ENCODE results near the gene CYB561. TPM values are rescaled to one million over a fixed set of nuclear protein-coding genes. Genes with fewer than 3 reads are reported as not detected.

CYB561 gene
- total RNA-seq, 2 donors from 2014 or later = 24.4 to 27.5 TPM

DNA sequence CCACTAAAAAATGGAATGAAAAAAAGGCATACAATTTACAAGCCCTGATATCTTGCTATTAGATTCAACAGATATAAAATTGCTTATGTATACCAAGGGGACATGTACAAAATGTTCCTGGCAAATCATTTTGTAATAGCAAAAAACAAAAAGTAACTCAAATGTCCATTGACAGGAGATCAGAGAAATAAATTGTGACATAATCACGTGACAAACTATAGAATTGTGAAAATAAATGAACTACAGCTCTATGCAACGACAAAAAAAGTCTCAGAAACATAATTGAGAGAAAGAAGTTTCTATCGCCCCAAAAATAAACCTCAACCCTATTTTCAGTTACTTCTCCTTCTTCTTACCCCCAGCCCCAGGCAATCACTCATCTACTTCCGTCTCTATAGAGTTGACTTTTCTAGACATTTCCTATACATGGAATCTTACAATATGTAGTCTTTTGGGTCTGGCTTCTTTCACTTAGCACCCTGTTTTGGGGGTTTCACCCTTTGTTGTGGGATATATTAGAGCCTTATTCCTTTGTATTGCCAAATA lies 18.7 kb upstream of the CYB561 start:
- H3K4me3 ChIP-seq (ENCODE audit: low read length) = no peak overlapping the region
- WGBS, 2 experiments (ENCODE audit: insufficient coverage in 1 of 2, insufficient read length in 1 of 2) = 86 to 93% methylated on average over 2 to 4 of the region's 4 CpGs
- Mint-ChIP-seq H3K36me3 (ENCODE audit: low read depth) (no peaks in the 10 kb centered on the region), H3K9me3 (no peaks in the 10 kb centered on the region), H3K4me1 (peaks cover 10% of the 10 kb centered on the region), H3K4me3 (no peak overlapping the region), H3K27me3 (ENCODE audit: insufficient read depth) (no peaks in the 10 kb centered on the region), H3K27ac (no peak overlapping the region)
- H3K27ac ChIP-seq (ENCODE audit: low read depth, low read length) = no peak overlapping the region
- H3K36me3 ChIP-seq (ENCODE audit: control insufficient read depth, insufficient read depth, low read length) = no peaks in the 10 kb centered on the region
- no peaks in the 10 kb centered on the region for H3K27me3 ChIP-seq (ENCODE audit: control insufficient read depth, insufficient read depth, low read length, poor library complexity, severe bottlenecking)
- H3K4me1 ChIP-seq (ENCODE audit: control insufficient read depth, insufficient read depth, low read length) = no peaks in the 10 kb centered on the region
- H3K9ac ChIP-seq (ENCODE audit: extremely low read depth, low read length, poor library complexity, severe bottlenecking) = no peak overlapping the region
- DNase-seq = no peak
- H3K9me3 ChIP-seq (ENCODE audit: control insufficient read depth, low read length) = no peaks in the 10 kb centered on the region
- TF ChIP-seq, protein P1, sequence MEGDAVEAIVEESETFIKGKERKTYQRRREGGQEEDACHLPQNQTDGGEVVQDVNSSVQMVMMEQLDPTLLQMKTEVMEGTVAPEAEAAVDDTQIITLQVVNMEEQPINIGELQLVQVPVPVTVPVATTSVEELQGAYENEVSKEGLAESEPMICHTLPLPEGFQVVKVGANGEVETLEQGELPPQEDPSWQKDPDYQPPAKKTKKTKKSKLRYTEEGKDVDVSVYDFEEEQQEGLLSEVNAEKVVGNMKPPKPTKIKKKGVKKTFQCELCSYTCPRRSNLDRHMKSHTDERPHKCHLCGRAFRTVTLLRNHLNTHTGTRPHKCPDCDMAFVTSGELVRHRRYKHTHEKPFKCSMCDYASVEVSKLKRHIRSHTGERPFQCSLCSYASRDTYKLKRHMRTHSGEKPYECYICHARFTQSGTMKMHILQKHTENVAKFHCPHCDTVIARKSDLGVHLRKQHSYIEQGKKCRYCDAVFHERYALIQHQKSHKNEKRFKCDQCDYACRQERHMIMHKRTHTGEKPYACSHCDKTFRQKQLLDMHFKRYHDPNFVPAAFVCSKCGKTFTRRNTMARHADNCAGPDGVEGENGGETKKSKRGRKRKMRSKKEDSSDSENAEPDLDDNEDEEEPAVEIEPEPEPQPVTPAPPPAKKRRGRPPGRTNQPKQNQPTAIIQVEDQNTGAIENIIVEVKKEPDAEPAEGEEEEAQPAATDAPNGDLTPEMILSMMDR (conservative IDR thresholded peaks at IDR 0.05) = no peak

- H3K4me3 Mint-ChIP-seq = no peak overlapping the region
- WGBS, 2 experiments (ENCODE audit: insufficient coverage in 1 of 2, insufficient read length in 1 of 2) = 10 to 39% methylated on average over 2 to 3 of the region's 3 CpGs
- H3K4me1 Mint-ChIP-seq = peaks cover 10% of the 10 kb centered on the region
- no peaks in the 10 kb centered on the region for H3K9me3 Mint-ChIP-seq
- no peak overlapping the region for H3K27ac Mint-ChIP-seq
- Histone ChIP-seq H3K27me3 (ENCODE audit: control insufficient read depth, insufficient read depth, low read length, poor library complexity, severe bottlenecking) (no peaks in the 10 kb centered on the region), H3K27ac (ENCODE audit: low read depth, low read length) (no peak overlapping the region), H3K4me1 (ENCODE audit: control insufficient read depth, insufficient read depth, low read length) (no peaks in the 10 kb centered on the region), H3K4me3 (ENCODE audit: low read length) (no peak overlapping the region), H3K36me3 (ENCODE audit: control insufficient read depth, insufficient read depth, low read length) (no peaks in the 10 kb centered on the region), H3K9me3 (ENCODE audit: control insufficient read depth, low read length) (no peaks in the 10 kb centered on the region), H3K9ac (ENCODE audit: extremely low read depth, low read length, poor library complexity, severe bottlenecking) (no peak overlapping the region)
- no peak for DNase-seq
- H3K36me3 Mint-ChIP-seq (ENCODE audit: low read depth) = no peaks in the 10 kb centered on the region
- H3K27me3 Mint-ChIP-seq (ENCODE audit: insufficient read depth) = no peaks in the 10 kb centered on the region
- TF ChIP-seq, protein P1 (conservative IDR thresholded peaks at IDR 0.05) = no peak
These were observed 17.7 kb upstream of the CYB561 start for GRCh38 chr17:63463771-63464170.

- H3K36me3 ChIP-seq (ENCODE audit: control insufficient read depth, insufficient read depth, low read length) = no peaks in the 10 kb centered on the region
- 69 to 76% methylated on average over 7 to 9 of the region's 9 CpGs for whole genome bisulfite sequencing, 2 experiments (ENCODE audit: insufficient coverage in 1 of 2, insufficient read length in 1 of 2)
- H3K27ac Mint-ChIP-seq = peak overlapping the region; percentile 6
- H3K9me3 Mint-ChIP-seq = peaks cover 12% of the 10 kb centered on the region
- H3K4me3 ChIP-seq (ENCODE audit: low read length) = no peak overlapping the region
- H3K4me3 Mint-ChIP-seq = no peak overlapping the region
- no peaks in the 10 kb centered on the region for H3K9me3 ChIP-seq (ENCODE audit: control insufficient read depth, low read length)
- H3K4me1 Mint-ChIP-seq = peaks cover 10% of the 10 kb centered on the region
- TF ChIP-seq, protein P1 (conservative IDR thresholded peaks at IDR 0.05) = no peak
- H3K4me1 ChIP-seq (ENCODE audit: control insufficient read depth, insufficient read depth, low read length) = no peaks in the 10 kb centered on the region
- H3K9ac ChIP-seq (ENCODE audit: extremely low read depth, low read length, poor library complexity, severe bottlenecking) = no peak overlapping the region
- peaks cover 2% of the 10 kb centered on the region for H3K27me3 Mint-ChIP-seq (ENCODE audit: insufficient read depth)
- no peak overlapping the region for H3K27ac ChIP-seq (ENCODE audit: low read depth, low read length)
- H3K36me3 Mint-ChIP-seq (ENCODE audit: low read depth) = peaks cover 2% of the 10 kb centered on the region
- no peak for DNase-seq
- H3K27me3 ChIP-seq (ENCODE audit: control insufficient read depth, insufficient read depth, low read length, poor library complexity, severe bottlenecking) = no peaks in the 10 kb centered on the region
These were observed 13.9 kb upstream of the CYB561 start for GRCh38 chr17:63460018-63460417.
